ENCODE measurements around the gene PPM1J. TPM values are rescaled to one million over a fixed set of nuclear protein-coding genes. Genes with fewer than 3 reads are reported as not detected.

PPM1J gene
- total and polyA plus RNA-seq, 9 of the 15 experiments (the other 6 are each of a cell fraction or from before 2014, with no cell fraction given), result 0.25 to 10.5 (median 4.2) TPM

DNA sequence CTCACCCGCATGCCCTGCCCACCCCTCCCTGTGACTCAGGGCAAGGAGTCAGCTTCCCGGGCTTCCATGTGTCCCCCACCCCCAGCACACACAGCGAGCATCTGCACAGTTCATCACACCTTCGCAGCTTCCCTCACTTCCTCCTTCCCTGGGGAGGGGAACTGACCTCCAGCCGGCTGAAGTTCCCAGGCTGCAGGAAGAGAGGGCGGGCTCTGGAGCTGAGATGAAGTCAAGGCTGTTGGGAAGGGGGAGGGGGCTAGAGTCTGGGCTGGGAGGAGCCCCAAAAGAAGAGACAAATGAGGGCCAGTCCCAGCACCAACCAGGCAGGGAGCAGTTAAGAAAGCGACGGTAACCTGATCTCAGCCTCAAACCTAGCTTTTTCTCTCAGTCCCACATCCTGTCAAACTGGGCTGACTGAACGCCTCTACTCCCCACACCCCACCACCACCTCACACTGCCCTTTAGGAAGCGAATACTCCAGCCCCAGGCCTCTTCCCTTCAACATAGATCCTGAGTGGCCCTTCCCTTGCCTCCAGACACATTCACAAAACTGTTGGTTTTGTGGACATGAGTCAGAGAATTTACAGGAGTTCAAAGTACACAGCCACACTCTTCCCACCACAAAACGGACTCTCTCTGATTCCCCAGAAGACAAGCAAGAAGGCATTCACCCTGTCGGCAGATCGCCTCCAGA lies 10.1 kb downstream of the PPM1J start (continued):
- no peak for TF ChIP-seq CREB3 (tag; conservative IDR thresholded peaks at IDR 0.05; ENCODE audit: low read depth)
- TF ChIP-seq U2AF2 (optimal IDR thresholded peaks at IDR 0.05; ENCODE audit: low read depth, low read length), result no peak
- no peak for TF ChIP-seq BCL6 (CRISPR knock-in tag; IDR thresholded peaks at IDR 0.05)
- TF ChIP-seq ZNF224 (CRISPR knock-in tag; IDR thresholded peaks at IDR 0.05), result no peak
- peak; percentile 71 for TF ChIP-seq AFF4 (CRISPR knock-in tag; IDR thresholded peaks at IDR 0.05)
- no peak for TF ChIP-seq ZNF830 (CRISPR knock-in tag; IDR thresholded peaks at IDR 0.05)
- no peak for TF ChIP-seq USF1 (CRISPR knock-in tag; IDR thresholded peaks at IDR 0.05)
- TF ChIP-seq MCM5 (IDR thresholded peaks at IDR 0.05; ENCODE audit: low read depth), result no peak
- TF ChIP-seq, protein P1, sequence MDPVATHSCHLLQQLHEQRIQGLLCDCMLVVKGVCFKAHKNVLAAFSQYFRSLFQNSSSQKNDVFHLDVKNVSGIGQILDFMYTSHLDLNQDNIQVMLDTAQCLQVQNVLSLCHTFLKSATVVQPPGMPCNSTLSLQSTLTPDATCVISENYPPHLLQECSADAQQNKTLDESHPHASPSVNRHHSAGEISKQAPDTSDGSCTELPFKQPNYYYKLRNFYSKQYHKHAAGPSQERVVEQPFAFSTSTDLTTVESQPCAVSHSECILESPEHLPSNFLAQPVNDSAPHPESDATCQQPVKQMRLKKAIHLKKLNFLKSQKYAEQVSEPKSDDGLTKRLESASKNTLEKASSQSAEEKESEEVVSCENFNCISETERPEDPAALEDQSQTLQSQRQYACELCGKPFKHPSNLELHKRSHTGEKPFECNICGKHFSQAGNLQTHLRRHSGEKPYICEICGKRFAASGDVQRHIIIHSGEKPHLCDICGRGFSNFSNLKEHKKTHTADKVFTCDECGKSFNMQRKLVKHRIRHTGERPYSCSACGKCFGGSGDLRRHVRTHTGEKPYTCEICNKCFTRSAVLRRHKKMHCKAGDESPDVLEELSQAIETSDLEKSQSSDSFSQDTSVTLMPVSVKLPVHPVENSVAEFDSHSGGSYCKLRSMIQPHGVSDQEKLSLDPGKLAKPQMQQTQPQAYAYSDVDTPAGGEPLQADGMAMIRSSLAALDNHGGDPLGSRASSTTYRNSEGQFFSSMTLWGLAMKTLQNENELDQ (CRISPR knock-in tag; IDR thresholded peaks at IDR 0.05; ENCODE audit: borderline replicate concordance), result no peak
- no peak for TF ChIP-seq CBFA2T2 (conservative IDR thresholded peaks at IDR 0.05)
- TF ChIP-seq NFYB (IDR thresholded peaks at IDR 0.05; ENCODE audit: extremely low read depth, insufficient read length), result peak; percentile 30
- 0 out of 2 replicates have a peak, but pooled peaks have one; percentile 17 for TF ChIP-seq NR2C1 (IDR thresholded peaks at IDR 0.05)
- TF ChIP-seq NR2C1 (tag; IDR thresholded peaks at IDR 0.05), result peak; percentile 27; the same call in 1 of the 2 replicates
- no peak for TF ChIP-seq ETS2 (tag; IDR thresholded peaks at IDR 0.05; ENCODE audit: borderline replicate concordance, poor library complexity, severe bottlenecking)
- TF ChIP-seq, protein P2, sequence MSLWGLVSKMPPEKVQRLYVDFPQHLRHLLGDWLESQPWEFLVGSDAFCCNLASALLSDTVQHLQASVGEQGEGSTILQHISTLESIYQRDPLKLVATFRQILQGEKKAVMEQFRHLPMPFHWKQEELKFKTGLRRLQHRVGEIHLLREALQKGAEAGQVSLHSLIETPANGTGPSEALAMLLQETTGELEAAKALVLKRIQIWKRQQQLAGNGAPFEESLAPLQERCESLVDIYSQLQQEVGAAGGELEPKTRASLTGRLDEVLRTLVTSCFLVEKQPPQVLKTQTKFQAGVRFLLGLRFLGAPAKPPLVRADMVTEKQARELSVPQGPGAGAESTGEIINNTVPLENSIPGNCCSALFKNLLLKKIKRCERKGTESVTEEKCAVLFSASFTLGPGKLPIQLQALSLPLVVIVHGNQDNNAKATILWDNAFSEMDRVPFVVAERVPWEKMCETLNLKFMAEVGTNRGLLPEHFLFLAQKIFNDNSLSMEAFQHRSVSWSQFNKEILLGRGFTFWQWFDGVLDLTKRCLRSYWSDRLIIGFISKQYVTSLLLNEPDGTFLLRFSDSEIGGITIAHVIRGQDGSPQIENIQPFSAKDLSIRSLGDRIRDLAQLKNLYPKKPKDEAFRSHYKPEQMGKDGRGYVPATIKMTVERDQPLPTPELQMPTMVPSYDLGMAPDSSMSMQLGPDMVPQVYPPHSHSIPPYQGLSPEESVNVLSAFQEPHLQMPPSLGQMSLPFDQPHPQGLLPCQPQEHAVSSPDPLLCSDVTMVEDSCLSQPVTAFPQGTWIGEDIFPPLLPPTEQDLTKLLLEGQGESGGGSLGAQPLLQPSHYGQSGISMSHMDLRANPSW (CRISPR knock-in tag; IDR thresholded peaks at IDR 0.05), result no peak
